ENCODE results near the gene UIMC1. TPM values are rescaled to one million over a fixed set of nuclear protein-coding genes. Genes with fewer than 3 reads are reported as not detected.

The UIMC1 gene
- total and polyA plus RNA-seq, 2 donors, result 44.4 to 51.8 TPM

GRCh38 chr5:176912115-176912514 is 94.5 kb downstream of the UIMC1 start:
- Histone ChIP-seq H3K4me1 (ENCODE audit: control insufficient read depth in 2 of 2, insufficient read depth in 2 of 2, low read length in 2 of 2) (no peaks in the 10 kb centered on the region), H3K4me3 (ENCODE audit: low read length in 2 of 2) (no peak overlapping the region), H3K9me3 (ENCODE audit: control insufficient read depth in 2 of 2, insufficient read depth in 1 of 2, low read length in 1 of 2) (no peaks in the 10 kb centered on the region), H3K27me3 (ENCODE audit: control insufficient read depth in 2 of 2, insufficient read depth in 1 of 2, low read length in 1 of 2) (no peaks in the 10 kb centered on the region), H3K27ac (ENCODE audit: low read depth in 1 of 2, low read length in 1 of 2) (no peak overlapping the region), H3K36me3 (ENCODE audit: control insufficient read depth in 2 of 2, insufficient read depth in 2 of 2, low read length in 1 of 2) (peaks cover 10 to 18% of the 10 kb centered on the region in 2 donors)
- no peak for DNase-seq (ENCODE audit: low read depth in 6 of 9, low spot score in 9 of 9)
- 97% methylated on average over 2 of the region's 2 CpGs for WGBS

- Histone ChIP-seq H3K27ac (ENCODE audit: low read depth in 1 of 2, low read length in 1 of 2) (no peak overlapping the region), H3K36me3 (ENCODE audit: control insufficient read depth in 2 of 2, insufficient read depth in 2 of 2, low read length in 1 of 2) (peaks cover 40 to 51% of the 10 kb centered on the region in 2 donors), H3K4me1 (ENCODE audit: control insufficient read depth in 2 of 2, insufficient read depth in 2 of 2, low read length in 2 of 2) (no peaks in the 10 kb centered on the region), H3K9me3 (ENCODE audit: control insufficient read depth in 2 of 2, insufficient read depth in 1 of 2, low read length in 1 of 2) (no peaks in the 10 kb centered on the region), H3K4me3 (ENCODE audit: low read length in 2 of 2) (no peak overlapping the region), H3K27me3 (ENCODE audit: control insufficient read depth in 2 of 2, insufficient read depth in 1 of 2, low read length in 1 of 2) (no peaks in the 10 kb centered on the region)
- DNase-seq (ENCODE audit: low read depth in 6 of 9, low spot score in 9 of 9), result no peak
- 98% methylated on average over 5 of the region's 5 CpGs for WGBS
These were observed 97.8 kb downstream of the UIMC1 start for GRCh38 chr5:176908675-176909368.

GRCh38 chr5:176906796-176907195 is 99.8 kb downstream of the UIMC1 start:
- no peaks in the 10 kb centered on the region for H3K9me3 ChIP-seq (ENCODE audit: control insufficient read depth in 2 of 2, insufficient read depth in 1 of 2, low read length in 1 of 2)
- no peak for DNase-seq (ENCODE audit: low read depth in 6 of 9, low spot score in 9 of 9)
- no peak overlapping the region for H3K4me3 ChIP-seq (ENCODE audit: low read length in 2 of 2)
- H3K27me3 ChIP-seq (ENCODE audit: control insufficient read depth in 2 of 2, insufficient read depth in 1 of 2, low read length in 1 of 2), result no peaks in the 10 kb centered on the region
- H3K36me3 ChIP-seq (ENCODE audit: control insufficient read depth in 2 of 2, insufficient read depth in 2 of 2, low read length in 1 of 2), result peaks cover 57 to 66% of the 10 kb centered on the region in 2 donors
- H3K4me1 ChIP-seq (ENCODE audit: control insufficient read depth in 2 of 2, insufficient read depth in 2 of 2, low read length in 2 of 2), result no peaks in the 10 kb centered on the region
- 96% methylated on average over 3 of the region's 3 CpGs for WGBS
- H3K27ac ChIP-seq (ENCODE audit: low read depth in 1 of 2, low read length in 1 of 2), result no peak overlapping the region

GRCh38 chr5:176906126-176906525 is 100.5 kb downstream of the UIMC1 start:
- DNase-seq (ENCODE audit: low read depth in 6 of 9, low spot score in 9 of 9), result no peak
- Histone ChIP-seq H3K9me3 (ENCODE audit: control insufficient read depth in 2 of 2, insufficient read depth in 1 of 2, low read length in 1 of 2) (no peaks in the 10 kb centered on the region), H3K36me3 (ENCODE audit: control insufficient read depth in 2 of 2, insufficient read depth in 2 of 2, low read length in 1 of 2) (peaks cover 57 to 64% of the 10 kb centered on the region in 2 donors), H3K27me3 (ENCODE audit: control insufficient read depth in 2 of 2, insufficient read depth in 1 of 2, low read length in 1 of 2) (no peaks in the 10 kb centered on the region), H3K4me1 (ENCODE audit: control insufficient read depth in 2 of 2, insufficient read depth in 2 of 2, low read length in 2 of 2) (no peaks in the 10 kb centered on the region), H3K4me3 (ENCODE audit: low read length in 2 of 2) (no peak overlapping the region), H3K27ac (ENCODE audit: low read depth in 1 of 2, low read length in 1 of 2) (no peak overlapping the region)
- 99% methylated on average over 1 of the region's 1 CpG for WGBS

GRCh38 chr5:176904276-176904675 is 102.3 kb downstream of the UIMC1 start:
- no peak for DNase-seq (ENCODE audit: low read depth in 6 of 9, low spot score in 9 of 9)
- no peaks in the 10 kb centered on the region for H3K4me1 ChIP-seq (ENCODE audit: control insufficient read depth in 2 of 2, insufficient read depth in 2 of 2, low read length in 2 of 2)
- 96% methylated on average over 3 of the region's 3 CpGs for WGBS
- no peaks in the 10 kb centered on the region for H3K9me3 ChIP-seq (ENCODE audit: control insufficient read depth in 2 of 2, insufficient read depth in 1 of 2, low read length in 1 of 2)
- no peaks in the 10 kb centered on the region for H3K27me3 ChIP-seq (ENCODE audit: control insufficient read depth in 2 of 2, insufficient read depth in 1 of 2, low read length in 1 of 2)
- no peak overlapping the region for H3K4me3 ChIP-seq (ENCODE audit: low read length in 2 of 2)
- H3K27ac ChIP-seq (ENCODE audit: low read depth in 1 of 2, low read length in 1 of 2), result no peak overlapping the region
- H3K36me3 ChIP-seq (ENCODE audit: control insufficient read depth in 2 of 2, insufficient read depth in 2 of 2, low read length in 1 of 2), result peaks cover 57 to 64% of the 10 kb centered on the region in 2 donors

- Histone ChIP-seq H3K4me1 (ENCODE audit: control insufficient read depth in 2 of 2, insufficient read depth in 2 of 2, low read length in 2 of 2) (no peaks in the 10 kb centered on the region), H3K4me3 (ENCODE audit: low read length in 2 of 2) (no peak overlapping the region), H3K27ac (ENCODE audit: low read depth in 1 of 2, low read length in 1 of 2) (no peak overlapping the region), H3K9me3 (ENCODE audit: control insufficient read depth in 2 of 2, insufficient read depth in 1 of 2, low read length in 1 of 2) (no peaks in the 10 kb centered on the region), H3K36me3 (ENCODE audit: control insufficient read depth in 2 of 2, insufficient read depth in 2 of 2, low read length in 1 of 2) (peaks cover 52 to 54% of the 10 kb centered on the region in 2 donors), H3K27me3 (ENCODE audit: control insufficient read depth in 2 of 2, insufficient read depth in 1 of 2, low read length in 1 of 2) (no peaks in the 10 kb centered on the region)
- DNase-seq (ENCODE audit: low read depth in 6 of 9, low spot score in 9 of 9), result no peak
- WGBS, result 97% methylated on average over 5 of the region's 5 CpGs
These were observed 103.5 kb downstream of the UIMC1 start for GRCh38 chr5:176902911-176903664.

GRCh38 chr5:176902102-176902814 is 104.3 kb downstream of the UIMC1 start:
- H3K9me3 ChIP-seq (ENCODE audit: control insufficient read depth in 2 of 2, insufficient read depth in 1 of 2, low read length in 1 of 2), result no peaks in the 10 kb centered on the region
- DNase-seq (ENCODE audit: low read depth in 6 of 9, low spot score in 9 of 9), result no peak
- no peak overlapping the region for H3K4me3 ChIP-seq (ENCODE audit: low read length in 2 of 2)
- no peaks in the 10 kb centered on the region for H3K27me3 ChIP-seq (ENCODE audit: control insufficient read depth in 2 of 2, insufficient read depth in 1 of 2, low read length in 1 of 2)
- no peak overlapping the region for H3K27ac ChIP-seq (ENCODE audit: low read depth in 1 of 2, low read length in 1 of 2)
- WGBS, result 96% methylated on average over 6 of the region's 6 CpGs
- H3K4me1 ChIP-seq (ENCODE audit: control insufficient read depth in 2 of 2, insufficient read depth in 2 of 2, low read length in 2 of 2), result no peaks in the 10 kb centered on the region
- peaks cover 49% of the 10 kb centered on the region in 2 donors for H3K36me3 ChIP-seq (ENCODE audit: control insufficient read depth in 2 of 2, insufficient read depth in 2 of 2, low read length in 1 of 2)

- Histone ChIP-seq H3K4me1 (ENCODE audit: control insufficient read depth in 2 of 2, insufficient read depth in 2 of 2, low read length in 2 of 2) (no peaks in the 10 kb centered on the region), H3K27ac (ENCODE audit: low read depth in 1 of 2, low read length in 1 of 2) (no peak overlapping the region), H3K4me3 (ENCODE audit: low read length in 2 of 2) (no peak overlapping the region), H3K9me3 (ENCODE audit: control insufficient read depth in 2 of 2, insufficient read depth in 1 of 2, low read length in 1 of 2) (no peaks in the 10 kb centered on the region), H3K27me3 (ENCODE audit: control insufficient read depth in 2 of 2, insufficient read depth in 1 of 2, low read length in 1 of 2) (no peaks in the 10 kb centered on the region), H3K36me3 (ENCODE audit: control insufficient read depth in 2 of 2, insufficient read depth in 2 of 2, low read length in 1 of 2) (peaks cover 41 to 42% of the 10 kb centered on the region in 2 donors)
- 97% methylated on average over 12 of the region's 12 CpGs for WGBS
- DNase-seq (ENCODE audit: low read depth in 6 of 9, low spot score in 9 of 9), result peak in 1 of 9 donors; percentile 18
These were observed 105.1 kb downstream of the UIMC1 start for GRCh38 chr5:176901260-176902101.
